IgD-negative memory B cell (primary cell): Measurements from ENCODE around the gene NPBWR2. TPM values are rescaled to one million over a fixed set of nuclear protein-coding genes. Genes with fewer than 3 reads are reported as not detected.
A peak's percentile ranks its signal among the peaks of the same experiment; 100 is the strongest.

Experiments used
- H3K27ac Mint-ChIP-seq, 3 donors: one replicate each; pipeline ENCODE4 v1.8.0; 2020 to 2022; ENCODE audit warnings: mild to moderate bottlenecking in 3 of 3, mixed read lengths in 3 of 3, moderate library complexity in 1 of 3
- H3K27me3 Mint-ChIP-seq: one replicate; pipeline ENCODE4 v1.8.0; 2021; ENCODE audit warnings: mixed read lengths
- H3K36me3 Mint-ChIP-seq: one replicate; pipeline ENCODE4 v1.8.0; 2020; ENCODE audit warnings: mild to moderate bottlenecking, mixed read lengths
- H3K4me1 Mint-ChIP-seq, 3 donors: one replicate each; pipeline ENCODE4 v1.8.0; 2020 to 2022; ENCODE audit warnings: mixed read lengths in 3 of 3, mild to moderate bottlenecking in 1 of 3
- H3K4me3 Mint-ChIP-seq, 4 donors: one replicate each; pipeline ENCODE4 v1.8.0; 2020 to 2022; ENCODE audit warnings: mild to moderate bottlenecking in 4 of 4, mixed read lengths in 4 of 4, moderate library complexity in 3 of 4
- H3K9me3 Mint-ChIP-seq, 3 donors: one replicate each; pipeline ENCODE4 v1.8.0; 2020 to 2021; ENCODE audit warnings: mixed read lengths in 3 of 3, mild to moderate bottlenecking in 1 of 3
- polyA plus RNA-seq: library from polyadenylated mRNA; unstranded; fragments of 300-500 nt; fragmentation: Illumina TruSeq; gene quantifications from one replicate; pipeline ENCODE4 v1.2.3, GENCODE V29; 2021

The NPBWR2 gene, protein sequence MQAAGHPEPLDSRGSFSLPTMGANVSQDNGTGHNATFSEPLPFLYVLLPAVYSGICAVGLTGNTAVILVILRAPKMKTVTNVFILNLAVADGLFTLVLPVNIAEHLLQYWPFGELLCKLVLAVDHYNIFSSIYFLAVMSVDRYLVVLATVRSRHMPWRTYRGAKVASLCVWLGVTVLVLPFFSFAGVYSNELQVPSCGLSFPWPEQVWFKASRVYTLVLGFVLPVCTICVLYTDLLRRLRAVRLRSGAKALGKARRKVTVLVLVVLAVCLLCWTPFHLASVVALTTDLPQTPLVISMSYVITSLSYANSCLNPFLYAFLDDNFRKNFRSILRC
- not detected for polyA plus RNA-seq

DNA sequence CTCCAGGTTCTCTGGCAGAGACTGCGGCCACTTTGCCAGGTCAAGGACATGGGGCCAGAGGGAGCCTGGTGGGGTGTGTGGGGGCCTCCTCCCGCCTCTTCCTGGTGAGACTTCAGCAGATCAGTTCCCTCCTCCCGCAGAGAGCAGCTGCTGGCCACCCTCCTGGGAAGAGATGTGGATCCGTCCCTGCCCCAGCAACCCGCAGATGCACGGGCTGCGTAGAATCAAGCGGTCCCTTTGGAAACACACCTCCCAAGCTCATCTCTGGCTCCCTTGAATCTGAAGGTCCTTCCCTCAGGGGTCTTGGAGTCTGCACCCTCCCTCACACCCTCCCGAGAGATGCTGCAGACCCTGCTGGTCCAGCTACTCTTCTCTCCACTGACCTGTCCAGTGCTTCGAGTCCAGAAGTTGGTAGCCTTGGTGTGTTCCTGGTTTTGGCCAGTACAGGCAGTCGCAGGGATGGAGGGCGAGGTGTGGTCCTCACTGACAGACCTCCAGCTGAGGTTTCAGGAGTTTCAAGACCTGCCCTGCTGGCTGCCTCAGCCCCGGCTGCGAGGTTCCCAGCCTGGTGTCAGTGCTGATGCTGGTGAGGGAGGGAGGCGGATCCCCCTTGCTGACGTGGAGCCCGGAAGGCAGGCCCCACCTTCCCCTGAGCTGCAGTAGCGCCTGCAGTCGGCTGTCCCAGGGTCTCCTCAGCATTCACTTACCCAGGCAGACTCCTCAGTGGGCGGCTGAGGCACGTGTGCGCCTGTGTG, at the start of gene NPBWR2:
Gene NPBWR2 (minus strand): TSS at position 585 of the 755 bp plus-strand sequence. CDS start 734 bp downstream, outside the sequence.
- Mint-ChIP-seq H3K9me3 (no peaks in the 10 kb centered on the region), H3K27ac (peak within 1 kb of the TSS; percentile 60 to 95 (median 84)), H3K4me3 (peak within 1 kb of the TSS; percentile 18 to 93 (median 74)), H3K4me1 (peaks cover 6 to 16% (median 15%) of the 10 kb centered on the region in 3 donors), H3K27me3 (peaks cover 3% of the 10 kb centered on the region), H3K36me3 (no peaks in the 10 kb centered on the region)

DNA sequence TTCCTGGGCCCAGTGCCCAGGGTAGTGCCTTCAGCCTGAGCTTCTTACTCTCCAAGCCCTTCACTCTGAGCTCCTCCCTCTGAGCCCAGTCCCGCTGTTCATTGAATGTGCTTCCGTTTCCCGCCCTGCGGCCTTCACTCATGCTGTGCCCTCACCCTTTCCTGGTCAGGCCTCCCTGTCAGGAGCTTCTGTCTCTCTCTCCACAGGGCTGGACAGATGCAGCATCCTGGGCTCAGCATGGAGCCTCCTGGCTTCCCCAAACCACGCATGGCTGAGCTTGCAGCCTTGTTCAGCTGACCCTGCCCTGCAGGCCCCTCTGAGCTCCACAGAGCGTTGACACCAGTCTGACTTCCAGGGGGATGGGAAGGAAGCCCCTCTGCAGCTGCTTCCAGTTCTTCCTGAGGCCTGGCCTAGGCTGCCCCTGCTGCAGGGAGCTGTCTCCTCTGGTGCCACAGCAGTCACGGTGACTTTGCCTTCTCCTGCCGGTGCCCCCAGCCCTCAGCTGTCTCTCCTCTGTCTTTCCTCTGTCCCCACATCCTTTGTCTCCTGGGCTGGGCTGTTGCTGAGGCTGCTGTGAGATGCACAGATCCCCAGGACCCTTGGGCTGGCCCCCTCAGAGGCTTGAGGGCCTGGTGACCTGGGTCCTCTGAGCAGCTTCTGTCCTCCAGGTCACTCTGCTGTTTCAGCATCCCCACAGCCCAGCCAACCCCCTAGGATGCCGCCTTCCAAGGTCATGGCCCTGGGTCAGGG, 48.9 kb upstream of the NPBWR2 start:
- H3K4me3 Mint-ChIP-seq: peak overlapping the region in 1 of 4 donors; percentile 60
- peaks cover 0 to 2% (median 0%) of the 10 kb centered on the region in 3 donors for H3K9me3 Mint-ChIP-seq
- peaks cover 2% of the 10 kb centered on the region for H3K36me3 Mint-ChIP-seq
- no peak overlapping the region for H3K27ac Mint-ChIP-seq
- H3K27me3 Mint-ChIP-seq: peaks cover 15% of the 10 kb centered on the region
- no peaks in the 10 kb centered on the region for H3K4me1 Mint-ChIP-seq

DNA sequence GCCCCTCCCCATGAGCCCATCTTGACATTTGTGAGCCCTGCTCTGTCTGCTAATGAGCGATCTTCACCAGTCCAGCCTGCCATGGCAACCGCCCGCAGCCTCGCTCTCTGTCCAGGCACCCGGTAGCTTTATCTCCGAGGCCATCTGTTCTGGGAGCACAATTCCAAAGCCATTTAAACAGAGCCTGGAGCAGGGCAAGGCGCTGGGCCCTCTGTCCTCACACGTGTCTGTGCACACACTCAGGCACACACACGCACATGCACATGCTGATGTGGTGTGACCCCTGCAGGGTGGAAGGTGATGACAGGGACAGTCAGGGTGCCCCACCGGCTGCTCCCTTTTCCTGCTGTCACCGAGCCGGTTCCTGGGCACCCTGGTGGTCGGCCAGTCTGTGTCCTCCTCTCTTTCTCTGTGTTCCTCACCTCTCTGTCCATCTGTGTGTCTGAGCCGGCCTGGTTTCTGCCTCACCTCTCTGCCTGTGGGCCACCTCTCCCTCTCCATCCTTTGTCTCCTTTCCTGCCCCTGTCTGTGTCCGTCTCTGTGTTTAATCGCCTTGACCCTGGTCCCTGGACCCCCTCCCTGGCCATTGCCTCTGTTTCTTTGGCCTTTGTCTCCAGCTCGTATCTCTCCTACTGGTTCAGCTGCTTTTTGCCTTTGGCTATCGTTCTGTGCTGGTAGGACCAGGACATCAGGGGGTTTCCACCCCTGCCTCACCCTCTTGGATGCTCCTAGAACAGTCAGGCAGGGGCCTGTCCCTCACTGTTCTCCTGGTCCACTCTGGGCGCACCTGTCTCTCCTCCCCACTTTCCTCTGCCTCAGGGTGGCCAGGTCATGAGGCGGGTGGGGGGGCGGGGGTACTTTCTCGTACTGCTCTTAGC, 48.1 kb upstream of the NPBWR2 start:
- Mint-ChIP-seq H3K4me1 (no peaks in the 10 kb centered on the region), H3K27ac (no peak overlapping the region)

DNA sequence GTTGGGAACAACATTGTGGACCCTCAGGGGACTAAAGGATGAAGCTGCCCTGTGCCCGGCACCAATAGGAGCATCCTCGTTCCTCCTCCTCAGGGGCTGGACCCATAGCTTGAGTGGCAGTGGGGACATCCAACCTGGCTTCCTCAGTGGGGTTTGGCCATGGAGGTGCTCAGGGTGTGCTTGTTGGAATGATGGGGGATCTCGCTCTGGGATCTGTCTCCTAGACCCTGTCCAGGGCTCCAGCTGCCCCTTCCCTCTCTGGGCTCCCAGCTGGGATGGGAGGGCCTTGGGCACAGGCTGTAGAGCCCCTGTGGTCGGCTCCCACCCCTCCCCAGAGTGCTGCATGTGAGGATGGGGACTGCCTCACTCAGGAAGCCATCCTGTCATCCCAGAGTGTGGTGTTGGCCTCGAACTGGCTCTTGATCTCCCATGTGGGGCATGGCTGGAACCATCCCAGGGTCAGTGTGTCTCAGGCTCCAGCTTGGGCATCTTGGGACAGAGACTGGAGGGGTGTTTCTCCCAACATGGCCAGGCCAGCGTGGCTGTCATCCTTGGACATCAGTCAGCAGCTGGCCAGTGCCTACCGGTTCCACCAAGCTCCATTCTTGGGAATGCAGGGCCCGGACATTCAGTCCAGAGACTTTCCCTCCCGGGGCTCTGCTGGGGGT, 47.4 kb upstream of the NPBWR2 start:
- no peak overlapping the region for H3K27ac Mint-ChIP-seq
- H3K4me3 Mint-ChIP-seq: no peak overlapping the region
- H3K4me1 Mint-ChIP-seq: no peaks in the 10 kb centered on the region
- H3K27me3 Mint-ChIP-seq: peaks cover 7% of the 10 kb centered on the region
- H3K36me3 Mint-ChIP-seq: peaks cover 2% of the 10 kb centered on the region
- peaks cover 0 to 2% (median 0%) of the 10 kb centered on the region in 3 donors for H3K9me3 Mint-ChIP-seq

More for the DNA sequence above, 48.1 kb upstream of the NPBWR2 start:
- Mint-ChIP-seq H3K4me3 (no peak overlapping the region), H3K9me3 (peaks cover 0 to 2% (median 0%) of the 10 kb centered on the region in 3 donors), H3K36me3 (peaks cover 2% of the 10 kb centered on the region), H3K27me3 (peaks cover 7% of the 10 kb centered on the region)

DNA sequence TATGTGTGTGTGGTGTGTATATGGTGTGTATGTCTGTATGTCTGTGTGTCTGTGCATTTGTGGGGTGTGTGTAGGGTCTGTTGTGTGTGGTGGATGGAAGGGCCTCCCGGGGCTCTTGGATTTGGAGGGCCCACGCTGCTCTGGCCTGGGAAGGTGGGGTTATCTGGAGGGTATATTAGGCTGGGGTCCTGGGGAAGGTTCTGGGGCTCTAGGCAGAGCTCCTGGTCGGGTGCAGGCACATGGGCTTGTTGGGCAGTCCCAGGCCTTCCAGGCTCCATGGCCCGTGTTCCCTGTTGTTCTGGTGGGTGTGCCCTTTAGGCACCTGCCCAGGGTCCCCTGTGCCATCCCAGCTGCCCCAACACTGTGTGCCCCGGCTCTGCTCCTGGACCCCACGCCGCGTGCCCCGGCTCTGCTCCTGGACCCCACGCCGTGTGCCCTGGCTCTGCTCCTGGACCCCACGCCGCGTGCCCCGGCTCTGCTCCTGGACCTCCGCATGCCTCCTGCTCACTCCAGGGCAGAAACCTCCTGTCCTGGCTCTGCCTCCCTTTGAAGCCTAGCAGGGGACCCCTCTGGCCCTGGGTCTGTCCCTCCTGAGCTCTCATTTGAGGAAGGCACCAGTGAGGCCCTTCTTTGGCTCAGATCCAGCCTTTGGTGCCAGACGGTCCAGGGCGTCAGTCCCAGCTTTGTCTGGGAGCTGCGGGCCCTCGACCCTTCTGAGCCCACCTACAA, 46.7 kb upstream of the NPBWR2 start:
- no peaks in the 10 kb centered on the region for H3K4me1 Mint-ChIP-seq
- H3K27ac Mint-ChIP-seq: no peak overlapping the region
- H3K27me3 Mint-ChIP-seq: peaks cover 2% of the 10 kb centered on the region

DNA sequence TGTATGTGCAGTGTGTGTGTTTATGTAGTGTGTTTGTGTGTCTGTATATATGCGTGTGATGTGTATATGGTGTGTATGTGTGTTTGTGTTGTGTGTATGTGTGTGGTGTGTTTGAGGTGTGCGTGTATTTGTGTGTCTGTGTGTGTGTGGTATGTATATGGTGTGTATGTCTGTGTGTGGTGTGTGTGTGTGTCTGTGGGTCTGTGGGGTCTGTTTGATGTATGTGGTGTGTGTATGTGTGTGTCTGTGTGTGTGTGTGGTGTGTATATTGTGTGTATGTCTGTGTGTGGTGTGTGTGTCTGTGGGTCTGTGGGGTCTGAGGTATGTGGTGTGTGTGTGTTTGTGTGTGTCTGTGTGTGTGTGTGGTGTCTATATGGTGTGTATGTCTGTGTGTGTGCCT, 46.0 kb upstream of the NPBWR2 start:
- H3K9me3 Mint-ChIP-seq: peaks cover 0 to 2% (median 0%) of the 10 kb centered on the region in 3 donors
- H3K36me3 Mint-ChIP-seq: peaks cover 2% of the 10 kb centered on the region
- H3K4me1 Mint-ChIP-seq: no peaks in the 10 kb centered on the region
- no peak overlapping the region for H3K4me3 Mint-ChIP-seq
- no peaks in the 10 kb centered on the region for H3K27me3 Mint-ChIP-seq
- no peak overlapping the region for H3K27ac Mint-ChIP-seq

More for the DNA sequence above, 46.7 kb upstream of the NPBWR2 start:
- Mint-ChIP-seq H3K36me3 (peaks cover 2% of the 10 kb centered on the region), H3K4me3 (no peak overlapping the region), H3K9me3 (peaks cover 0 to 2% (median 0%) of the 10 kb centered on the region in 3 donors)

DNA sequence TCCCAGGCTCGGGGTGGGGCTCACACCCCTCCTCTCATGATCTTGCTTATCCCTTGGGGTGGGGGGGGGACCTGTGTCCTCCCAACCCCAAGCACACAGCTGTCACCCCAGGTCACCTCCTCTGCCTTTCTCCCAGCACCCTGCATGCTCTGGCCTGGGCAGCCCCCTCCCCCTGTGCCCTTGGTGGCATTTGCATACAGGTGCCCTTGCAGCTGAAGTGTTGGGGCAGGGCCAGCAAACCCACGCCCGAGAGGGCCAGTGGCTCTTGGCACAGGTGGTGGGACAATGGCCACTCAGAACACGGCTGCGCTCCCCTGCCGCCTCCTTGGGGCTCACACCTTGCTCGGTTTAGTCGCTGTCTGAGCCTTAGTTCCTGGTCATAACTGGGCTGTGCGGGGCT, 45.5 kb upstream of the NPBWR2 start:
- peaks cover 2% of the 10 kb centered on the region for H3K36me3 Mint-ChIP-seq
- H3K9me3 Mint-ChIP-seq: peaks cover 0 to 2% (median 0%) of the 10 kb centered on the region in 3 donors
- no peaks in the 10 kb centered on the region for H3K27me3 Mint-ChIP-seq
- H3K4me1 Mint-ChIP-seq: no peaks in the 10 kb centered on the region
- H3K4me3 Mint-ChIP-seq: no peak overlapping the region
- peak overlapping the region in 1 of 3 donors; percentile 21 for H3K27ac Mint-ChIP-seq

DNA sequence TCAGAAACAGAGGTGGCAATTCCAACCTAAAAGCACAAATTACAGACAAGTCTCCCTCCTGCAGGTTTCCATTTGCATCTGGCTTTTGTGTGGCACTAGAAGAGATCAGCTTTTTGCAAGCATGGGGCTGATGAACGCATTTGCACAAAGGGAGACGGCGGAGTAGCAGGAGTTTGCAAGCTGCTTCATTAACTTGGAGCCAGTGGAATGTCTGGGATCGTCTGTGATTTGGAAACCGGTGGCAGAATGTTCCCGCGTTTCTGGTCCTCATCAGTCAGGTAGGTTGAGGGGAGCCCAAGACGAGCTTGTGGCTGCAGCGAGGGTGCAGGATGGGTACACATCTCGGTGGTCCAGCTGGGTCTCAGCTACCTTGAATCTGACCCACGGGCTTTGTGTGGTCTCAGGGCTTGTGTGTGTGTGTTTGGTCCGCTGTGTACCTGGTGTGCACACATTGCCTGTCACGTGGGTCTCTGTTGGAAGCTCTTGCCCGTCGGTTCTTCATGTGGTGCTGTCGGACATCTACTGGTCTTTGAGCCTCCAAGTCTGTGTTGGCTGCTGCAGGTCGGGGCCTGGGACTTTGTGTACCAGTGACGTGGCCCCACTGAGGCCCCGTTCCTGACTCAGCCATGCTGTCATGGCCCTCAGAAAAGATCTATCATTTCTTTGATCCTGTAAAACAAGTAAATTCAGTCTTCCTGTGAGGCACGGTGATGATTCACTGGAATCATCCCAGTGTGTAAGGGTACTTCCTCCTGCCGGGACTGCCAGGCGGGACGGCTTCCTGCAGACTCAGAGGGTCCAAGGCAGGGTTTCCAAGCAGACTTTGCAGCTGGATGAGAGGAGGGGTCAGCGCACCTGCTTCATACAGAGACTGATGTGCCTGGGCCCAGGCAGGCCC, 44.5 kb upstream of the NPBWR2 start:
- Mint-ChIP-seq H3K4me3 (no peak overlapping the region), H3K27ac (no peak overlapping the region), H3K4me1 (no peaks in the 10 kb centered on the region), H3K27me3 (no peaks in the 10 kb centered on the region), H3K36me3 (peaks cover 2% of the 10 kb centered on the region), H3K9me3 (peaks cover 0 to 2% (median 0%) of the 10 kb centered on the region in 3 donors)

DNA sequence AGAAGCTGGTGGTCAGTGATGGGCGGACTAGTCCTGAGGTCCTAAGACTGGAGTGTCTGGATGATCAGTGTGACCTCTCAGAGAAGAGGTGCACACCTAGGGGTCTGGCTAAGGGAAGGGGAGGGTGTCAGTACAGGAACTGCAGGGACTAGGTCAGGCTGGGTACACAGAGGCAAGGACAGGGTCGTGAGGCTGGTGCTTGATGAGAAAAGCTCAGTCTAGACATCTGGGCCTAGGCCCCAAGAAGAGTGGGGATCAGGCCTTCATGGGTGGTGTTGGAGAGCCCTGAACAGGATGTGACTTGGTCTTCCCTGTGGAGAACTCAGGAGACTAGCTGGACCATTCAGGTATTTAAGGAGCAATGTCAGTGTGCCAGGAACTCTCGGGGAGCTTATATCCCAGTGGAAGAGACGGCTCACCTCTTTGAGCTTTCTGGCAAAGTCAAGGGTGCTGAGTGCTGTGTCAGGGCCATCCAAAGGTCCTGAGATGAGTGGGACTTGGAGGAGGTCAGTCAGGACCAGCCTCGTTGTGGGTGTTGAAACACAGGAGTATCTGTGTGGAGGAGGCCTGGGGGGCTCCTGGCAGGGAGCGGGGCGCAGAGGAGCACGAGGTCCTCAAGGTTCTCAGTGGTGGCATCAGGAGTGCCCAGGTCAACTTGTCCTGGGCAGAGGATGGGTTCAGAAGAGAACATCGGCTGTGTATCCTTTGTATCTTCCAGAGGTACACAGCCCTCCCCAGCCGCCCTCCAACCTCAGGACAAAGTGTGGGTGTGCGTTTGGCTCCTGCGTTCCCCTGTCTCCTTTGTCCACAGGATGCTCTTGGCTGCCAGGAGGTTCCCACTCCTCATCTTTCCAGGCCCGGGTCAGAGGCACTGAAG, 43.6 kb upstream of the NPBWR2 start:
- H3K9me3 Mint-ChIP-seq: peaks cover 0 to 2% (median 0%) of the 10 kb centered on the region in 3 donors
- peaks cover 2% of the 10 kb centered on the region for H3K36me3 Mint-ChIP-seq
- H3K4me1 Mint-ChIP-seq: no peaks in the 10 kb centered on the region
- no peaks in the 10 kb centered on the region for H3K27me3 Mint-ChIP-seq
- H3K4me3 Mint-ChIP-seq: no peak overlapping the region
- no peak overlapping the region for H3K27ac Mint-ChIP-seq

DNA sequence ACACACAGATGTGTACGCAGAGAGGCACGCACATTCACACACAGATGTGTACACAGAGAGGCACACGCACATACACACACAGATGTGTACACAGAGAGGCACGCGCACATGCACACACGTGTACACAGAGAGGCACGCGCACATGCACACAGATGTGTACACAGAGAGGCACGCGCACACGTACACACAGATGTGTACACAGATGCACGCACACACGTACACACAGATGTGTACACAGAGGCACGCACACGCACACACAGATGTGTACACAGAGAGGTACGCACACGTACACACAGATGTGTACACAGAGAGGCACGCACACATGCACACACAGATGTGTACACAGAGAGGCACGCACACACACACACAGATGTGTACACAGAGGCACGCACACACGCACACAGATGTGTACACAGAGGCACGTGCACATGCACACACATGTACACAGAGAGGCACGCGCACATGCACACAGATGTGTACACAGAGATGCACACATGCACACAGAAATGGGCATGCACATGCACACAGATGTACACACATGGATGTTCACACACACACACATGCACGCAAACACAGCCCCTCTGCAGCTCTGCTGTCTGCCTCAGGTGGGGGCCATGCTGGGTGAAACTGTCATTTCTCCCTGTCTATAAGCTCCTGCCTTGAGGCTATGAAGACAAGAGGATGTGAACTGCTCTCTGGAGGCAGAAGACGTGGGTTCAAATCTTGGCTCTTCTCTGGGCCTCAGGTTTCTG, 42.6 kb upstream of the NPBWR2 start:
- H3K27ac Mint-ChIP-seq: no peak overlapping the region
- H3K4me1 Mint-ChIP-seq: no peaks in the 10 kb centered on the region
- no peaks in the 10 kb centered on the region for H3K27me3 Mint-ChIP-seq
- H3K9me3 Mint-ChIP-seq: peaks cover 0 to 3% (median 2%) of the 10 kb centered on the region in 3 donors
- no peak overlapping the region for H3K4me3 Mint-ChIP-seq
- no peaks in the 10 kb centered on the region for H3K36me3 Mint-ChIP-seq

DNA sequence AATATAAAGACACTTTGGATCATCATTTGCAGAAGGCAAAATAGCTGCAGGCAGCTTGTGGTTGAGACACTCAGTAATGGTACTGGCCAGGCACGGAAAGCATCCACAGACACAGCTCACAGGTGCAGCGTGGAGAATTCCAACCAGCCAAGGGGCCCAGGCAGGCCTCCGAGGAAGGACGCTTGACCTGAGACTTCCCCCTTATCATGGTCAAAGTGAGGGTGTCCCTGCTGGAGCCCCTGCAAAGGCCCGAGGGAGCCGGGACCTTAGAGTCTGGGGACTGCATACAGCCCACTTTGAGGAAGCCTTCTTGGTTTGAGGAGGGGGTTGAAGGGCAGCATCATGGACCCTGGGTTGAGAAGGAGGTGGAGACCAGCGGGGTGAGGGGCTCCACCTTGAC, 41.8 kb upstream of the NPBWR2 start:
- H3K4me3 Mint-ChIP-seq: no peak overlapping the region
- no peaks in the 10 kb centered on the region for H3K36me3 Mint-ChIP-seq
- H3K27ac Mint-ChIP-seq: no peak overlapping the region
- H3K27me3 Mint-ChIP-seq: no peaks in the 10 kb centered on the region
- no peaks in the 10 kb centered on the region for H3K4me1 Mint-ChIP-seq
- H3K9me3 Mint-ChIP-seq: peaks cover 3 to 11% (median 4%) of the 10 kb centered on the region in 3 donors
